Endothelial cell (in vitro differentiated cells): ENCODE results near the gene TRDMT1. TPM values are rescaled to one million over a fixed set of nuclear protein-coding genes. Genes with fewer than 3 reads are reported as not detected.
A peak's percentile ranks its signal among the peaks of the same experiment; 100 is the strongest.

Experiments
- DNase-seq: peaks from one replicate; pipeline ENCODE4 v3.0.0; 2021; ENCODE audit warnings: low spot score
- H3K27ac Mint-ChIP-seq: one replicate; pipeline ENCODE4 v1.8.0; 2021; ENCODE audit warnings: mixed read lengths, inconsistent platforms; ENCODE audit not compliant: unreplicated experiment
- H3K27me3 Mint-ChIP-seq: one replicate; pipeline ENCODE4 v1.8.0; 2021; ENCODE audit warnings: mild to moderate bottlenecking, moderate library complexity, mixed read lengths, inconsistent platforms; ENCODE audit not compliant: unreplicated experiment
- H3K36me3 Mint-ChIP-seq: one replicate; pipeline ENCODE4 v1.8.0; 2021; ENCODE audit warnings: mild to moderate bottlenecking, low read depth, mixed read lengths, inconsistent platforms; ENCODE audit not compliant: unreplicated experiment
- H3K4me1 Mint-ChIP-seq: one replicate; pipeline ENCODE4 v1.8.0; 2021; ENCODE audit warnings: mild to moderate bottlenecking, mixed read lengths, inconsistent platforms; ENCODE audit not compliant: unreplicated experiment
- H3K4me3 Mint-ChIP-seq: one replicate; pipeline ENCODE4 v1.8.0; 2021; ENCODE audit warnings: mild to moderate bottlenecking, mixed read lengths, inconsistent platforms; ENCODE audit not compliant: unreplicated experiment
- H3K9me3 Mint-ChIP-seq: one replicate; pipeline ENCODE4 v1.8.0; 2021; ENCODE audit warnings: mixed read lengths, inconsistent platforms; ENCODE audit not compliant: unreplicated experiment
- CTCF ChIP-seq: fragments of 200-600 bp; sonication (generic); IDR thresholded peaks from one replicate; pipeline ENCODE4 v1.5.0; 2021; ENCODE audit warnings: antibody characterized with exemption; ENCODE audit not compliant: unreplicated experiment
- total RNA-seq: library from RNA; stranded (reverse); fragmentation: NEBNext Ultra II Directional; extraction: Animal tissue kit (Norgen Biotek cat#: 25700); gene quantifications from one replicate; pipeline ENCODE4 v1.2.1, GENCODE V29; 2021; ENCODE audit not compliant: unreplicated experiment

The TRDMT1 gene
- total RNA-seq, 1 donor from 2014 or later = 17.7 TPM

- no peak for DNase-seq
- H3K27ac Mint-ChIP-seq = peak overlapping the region; percentile 94
- H3K4me3 Mint-ChIP-seq = no peak overlapping the region
Observed at GRCh38 chr10:17216217-17216900, 14.9 kb upstream of the TRDMT1 start.

GRCh38 chr10:17215782-17216122 is 14.3 kb upstream of the TRDMT1 start:
- TF ChIP-seq CTCF = no peak
- Mint-ChIP-seq H3K9me3 (no peaks in the 10 kb centered on the region), H3K27me3 (peaks cover 2% of the 10 kb centered on the region), H3K4me3 (no peak overlapping the region), H3K36me3 (no peaks in the 10 kb centered on the region), H3K27ac (peak overlapping the region; percentile 94), H3K4me1 (peaks cover 25% of the 10 kb centered on the region)
- no peak for DNase-seq

More at GRCh38 chr10:17216217-17216900, 14.9 kb upstream of the TRDMT1 start:
- Mint-ChIP-seq H3K9me3 (no peaks in the 10 kb centered on the region), H3K27me3 (peaks cover 2% of the 10 kb centered on the region), H3K36me3 (no peaks in the 10 kb centered on the region), H3K4me1 (peaks cover 25% of the 10 kb centered on the region)
- no peak for TF ChIP-seq CTCF

- no peak overlapping the region for H3K4me3 Mint-ChIP-seq
- peaks cover 25% of the 10 kb centered on the region for H3K4me1 Mint-ChIP-seq
- peak overlapping the region; percentile 94 for H3K27ac Mint-ChIP-seq
- no peak for TF ChIP-seq CTCF
- H3K36me3 Mint-ChIP-seq = no peaks in the 10 kb centered on the region
- no peak for DNase-seq
- H3K27me3 Mint-ChIP-seq = peaks cover 2% of the 10 kb centered on the region
- no peaks in the 10 kb centered on the region for H3K9me3 Mint-ChIP-seq
Observed at GRCh38 chr10:17214971-17215781, 13.7 kb upstream of the TRDMT1 start.

GRCh38 chr10:17214526-17214925 is 13.1 kb upstream of the TRDMT1 start:
- H3K27me3 Mint-ChIP-seq = peaks cover 2% of the 10 kb centered on the region
- no peak overlapping the region for H3K4me3 Mint-ChIP-seq
- no peaks in the 10 kb centered on the region for H3K9me3 Mint-ChIP-seq
- TF ChIP-seq CTCF = no peak
- no peak for DNase-seq
- H3K4me1 Mint-ChIP-seq = peaks cover 25% of the 10 kb centered on the region
- H3K36me3 Mint-ChIP-seq = no peaks in the 10 kb centered on the region
- H3K27ac Mint-ChIP-seq = no peak overlapping the region
